ENCODE data around the gene ADAT3.

ADAT3 gene

DNA sequence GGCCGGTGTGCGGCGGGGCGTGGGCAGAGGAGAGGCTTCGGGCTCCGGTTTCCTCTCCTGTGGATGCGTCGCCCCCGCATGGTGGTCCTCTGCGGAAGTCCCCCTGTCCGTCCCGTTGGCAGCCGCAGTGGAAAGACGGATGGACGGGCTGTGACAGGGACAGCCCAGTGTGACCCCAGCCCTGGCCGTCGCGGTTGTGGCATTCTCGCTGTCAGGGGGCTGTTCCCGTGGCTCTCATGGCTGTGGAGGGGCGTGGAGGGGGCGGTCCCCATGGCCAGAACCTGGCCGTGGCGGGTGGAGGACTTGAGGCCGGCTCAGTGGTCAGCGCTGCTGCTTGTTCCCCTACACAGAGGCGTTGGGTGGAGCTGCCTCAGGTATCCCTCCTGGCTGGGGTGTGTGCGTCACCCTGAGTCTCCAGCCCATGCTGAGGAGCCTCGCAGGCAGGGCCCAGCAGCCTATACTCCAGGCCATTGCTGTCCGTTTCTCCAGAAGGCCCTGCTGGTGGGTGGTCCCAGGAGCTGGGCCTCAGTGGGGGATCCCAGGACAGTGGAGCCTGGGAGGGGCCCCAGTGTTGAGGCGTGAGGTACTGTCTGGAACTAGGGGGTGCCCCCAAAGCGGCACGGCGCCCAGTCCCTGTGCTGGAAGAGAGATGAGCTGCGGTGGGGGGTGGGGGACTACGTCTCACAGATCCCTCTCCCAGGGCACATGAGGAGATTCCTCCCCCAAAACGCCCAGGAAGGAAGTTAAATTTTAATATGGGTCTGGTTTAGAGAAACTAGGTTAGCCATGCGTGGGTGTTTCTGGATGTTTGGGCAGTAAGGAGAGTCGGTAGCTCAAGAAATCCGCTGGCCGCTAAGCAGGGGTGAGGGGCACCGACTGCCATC, 56.0 kb downstream of the ADAT3 start:
- DNase-seq (ENCODE audit: extremely low read depth, low read depth): no peak
- H3K4me3 ChIP-seq (replicated peaks; ENCODE audit: low read depth, low read length): no peak overlapping the region
- TF ChIP-seq CTCF (IDR thresholded peaks at IDR 0.05; ENCODE audit: low read depth, low read length, missing control alignments): no peak

DNA sequence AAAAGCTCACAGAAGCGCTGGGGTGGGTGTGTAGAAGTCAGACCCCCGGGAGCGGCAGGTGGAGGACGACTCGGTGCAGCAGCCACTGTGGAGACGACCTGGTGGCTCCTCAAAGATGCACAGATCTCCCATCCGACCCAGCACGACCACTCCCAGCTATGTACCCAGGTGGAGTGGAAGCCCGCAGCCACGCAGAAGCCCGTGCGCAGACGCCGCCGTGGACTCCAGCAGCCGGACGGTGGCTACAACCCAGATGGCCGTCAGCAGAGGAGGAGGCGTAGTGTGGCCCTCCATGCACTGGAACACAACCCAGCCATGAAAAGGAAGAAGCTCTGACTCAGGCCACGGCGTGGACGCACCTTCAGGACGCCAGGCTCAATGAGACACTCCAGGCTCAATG, 57.5 kb downstream of the ADAT3 start:
- no peak for DNase-seq (ENCODE audit: extremely low read depth, low read depth)
- TF ChIP-seq CTCF (IDR thresholded peaks at IDR 0.05; ENCODE audit: low read depth, low read length, missing control alignments): no peak

More for the DNA sequence above, 57.5 kb downstream of the ADAT3 start:
- no peak overlapping the region for H3K4me3 ChIP-seq (replicated peaks; ENCODE audit: low read depth, low read length)

Measured in HFF-Myc (cell line).